IPS DF 6.9 (cell line): ENCODE data around the gene COX18.

ENCODE experiments used
- DNase-seq: peaks from one replicate; pipeline ENCODE4 v3.0.0-alpha.2; 2013; ENCODE audit warnings: low read depth, low spot score
- H3K27ac ChIP-seq: one replicate; pipeline ENCODE4 v1.5.1; 2013; ENCODE audit warnings: low read length, control low read depth
- H3K27me3 ChIP-seq: 2 replicates; pipeline ENCODE4 v1.6.1; 2013; ENCODE audit warnings: mild to moderate bottlenecking, low read length; ENCODE audit not compliant: control insufficient read depth, insufficient read depth
- H3K36me3 ChIP-seq: 2 replicates; pipeline ENCODE4 v1.6.1; 2013; ENCODE audit warnings: low read length; ENCODE audit not compliant: control insufficient read depth, insufficient read depth
- H3K4me1 ChIP-seq: 2 replicates; pipeline ENCODE4 v1.6.1; 2013; ENCODE audit warnings: low read length; ENCODE audit not compliant: control insufficient read depth, insufficient read depth
- H3K4me3 ChIP-seq: 2 replicates; pipeline ENCODE4 v1.5.1; 2013; ENCODE audit warnings: mild to moderate bottlenecking, low read length
- H3K9me3 ChIP-seq: 2 replicates; pipeline ENCODE4 v1.6.1; 2013; ENCODE audit warnings: low read length, inconsistent platforms; ENCODE audit not compliant: control insufficient read depth, insufficient read depth
- WGBS: extraction: QIAGEN DNeasy Blood & Tissue Kit; methylation state at CpG from one replicate; pipeline ENCODE4 v1.1.7; 2013; ENCODE audit warnings: mixed read lengths, missing lambda C conversion rate; ENCODE audit not compliant: insufficient read length, insufficient coverage; 5-methylcytosine and 5-hydroxymethylcytosine counted together

The COX18 gene

GRCh38 chr4:73086095-73086868, 16.8 kb upstream of the COX18 start:
- WGBS: 100% methylated on average over 1 of the region's 6 CpGs
- DNase-seq: no peak
- Histone ChIP-seq H3K27ac (no peak overlapping the region), H3K4me3 (no peak overlapping the region), H3K9me3 (no peaks in the 10 kb centered on the region), H3K36me3 (peaks cover 7% of the 10 kb centered on the region; the same call in 1 of the 2 replicates), H3K4me1 (no peaks in the 10 kb centered on the region), H3K27me3 (no peaks in the 10 kb centered on the region)

- Histone ChIP-seq H3K36me3 (peaks cover 6% of the 10 kb centered on the region; the same call in 1 of the 2 replicates), H3K9me3 (no peaks in the 10 kb centered on the region), H3K27ac (no peak overlapping the region), H3K4me3 (no peak overlapping the region), H3K27me3 (no peaks in the 10 kb centered on the region), H3K4me1 (no peaks in the 10 kb centered on the region)
- DNase-seq: no peak
- no CpG with 5 or more reads among the region's 3 CpGs for WGBS
These were observed 11.3 kb upstream of the COX18 start for GRCh38 chr4:73080789-73081188.

DNA sequence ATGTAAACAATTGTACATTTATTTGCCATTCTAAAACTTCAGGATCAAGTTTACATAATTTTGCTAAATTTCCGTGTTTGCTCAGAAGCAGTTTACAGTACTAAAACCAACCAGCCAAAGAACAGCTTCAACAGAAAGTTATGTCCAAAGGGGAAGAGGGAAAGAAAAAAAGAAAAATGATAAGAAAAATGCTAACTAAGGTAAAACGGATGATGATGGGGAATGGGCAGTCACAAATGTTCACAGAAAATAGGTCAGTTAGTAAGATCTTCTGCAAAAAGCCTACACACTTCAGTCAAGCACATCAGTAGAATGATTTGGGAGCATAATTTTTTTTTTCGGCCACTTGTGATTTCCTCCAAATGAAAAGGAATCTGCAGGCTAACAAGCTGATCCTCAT, 6.3 kb upstream of the COX18 start:
- no peaks in the 10 kb centered on the region for H3K27me3 ChIP-seq
- no peak for DNase-seq
- peaks cover 6% of the 10 kb centered on the region; the same call in 1 of the 2 replicates for H3K36me3 ChIP-seq
- no peaks in the 10 kb centered on the region for H3K4me1 ChIP-seq
- no peaks in the 10 kb centered on the region for H3K9me3 ChIP-seq
- no peak overlapping the region for H3K4me3 ChIP-seq
- no peak overlapping the region for H3K27ac ChIP-seq
- WGBS: no CpG with 5 or more reads among the region's 3 CpGs

GRCh38 chr4:73070074-73070390, 516 bp upstream of the COX18 start:
- no peaks in the 10 kb centered on the region for H3K27me3 ChIP-seq
- no peaks in the 10 kb centered on the region for H3K4me1 ChIP-seq
- H3K36me3 ChIP-seq: no peaks in the 10 kb centered on the region
- no peaks in the 10 kb centered on the region for H3K9me3 ChIP-seq
- DNase-seq: no peak
- peak overlapping the region; percentile 84; the same call in 1 of the 2 replicates for H3K4me3 ChIP-seq
- H3K27ac ChIP-seq: no peak overlapping the region
- no CpG with 5 or more reads among the region's 9 CpGs for WGBS

DNA sequence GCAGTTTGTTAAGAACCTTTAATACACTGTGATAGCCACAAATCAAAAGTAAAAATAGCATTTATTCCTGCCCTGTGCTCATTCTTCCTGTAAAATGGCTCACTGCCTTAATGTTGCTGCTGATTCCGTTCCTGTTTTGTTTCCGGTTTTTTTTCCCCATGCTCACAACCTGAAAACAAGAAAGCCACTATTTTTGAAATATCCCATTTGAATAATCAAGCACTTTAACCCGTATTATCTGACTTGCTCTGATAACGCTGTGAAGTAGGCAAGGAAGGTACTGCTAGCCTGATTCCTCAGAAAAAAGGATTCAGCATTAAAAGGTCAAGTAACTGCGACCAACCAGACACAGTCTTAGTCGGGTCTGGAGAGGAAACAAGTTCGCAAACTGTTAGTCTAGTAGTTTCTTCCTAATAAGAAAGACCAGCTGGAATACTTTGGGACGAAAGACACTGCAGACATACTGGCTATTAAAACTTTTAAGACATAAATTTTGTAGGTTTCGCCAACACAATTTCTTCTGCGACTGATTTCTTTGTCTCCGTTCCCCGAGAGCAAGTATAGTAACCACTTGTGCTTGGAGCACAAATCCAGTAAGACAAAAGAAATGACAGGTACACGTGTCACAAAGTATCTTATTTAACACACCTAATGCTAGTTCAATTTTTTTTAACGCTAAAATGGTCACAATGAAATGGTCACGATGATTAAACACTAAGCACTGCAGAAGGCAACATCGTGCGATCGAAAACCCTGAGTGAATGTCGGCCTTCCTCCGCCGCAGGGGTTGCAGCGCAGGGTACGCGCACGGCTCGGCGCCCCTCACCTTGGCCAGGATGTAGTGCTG, 802 bp downstream of the COX18 start:
- WGBS: no CpG with 5 or more reads among the region's 27 CpGs
- no peaks in the 10 kb centered on the region for H3K9me3 ChIP-seq
- DNase-seq: no peak

DNA sequence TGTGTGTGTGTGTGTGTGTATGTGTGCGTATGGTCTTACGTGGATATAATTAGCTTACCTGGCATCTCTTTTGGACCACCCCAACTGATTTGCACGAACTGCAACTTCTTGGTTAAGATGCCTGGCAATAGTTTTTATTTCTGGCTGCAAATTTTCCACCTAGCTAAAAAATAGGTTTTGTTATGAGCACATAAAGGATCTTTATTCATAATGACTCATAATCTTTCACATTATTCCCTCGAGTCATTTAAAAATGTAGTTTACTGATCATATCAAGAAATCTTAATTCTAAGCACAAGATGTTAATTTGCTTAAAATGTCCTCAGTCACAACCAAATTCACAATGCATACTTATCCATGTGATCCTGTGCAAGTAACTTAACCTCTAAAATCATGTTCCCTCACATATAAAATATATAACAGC, 1.5 kb downstream of the COX18 start:
- Histone ChIP-seq H3K4me1 (no peaks in the 10 kb centered on the region), H3K4me3 (no peak overlapping the region), H3K27me3 (no peaks in the 10 kb centered on the region), H3K9me3 (no peaks in the 10 kb centered on the region), H3K36me3 (no peaks in the 10 kb centered on the region), H3K27ac (no peak overlapping the region)
- no peak for DNase-seq
- no CpG with 5 or more reads among the region's 4 CpGs for WGBS

More for the DNA sequence above, 802 bp downstream of the COX18 start:
- no peaks in the 10 kb centered on the region for H3K4me1 ChIP-seq
- no peaks in the 10 kb centered on the region for H3K36me3 ChIP-seq
- H3K4me3 ChIP-seq: peak overlapping the region; percentile 84
- H3K27me3 ChIP-seq: no peaks in the 10 kb centered on the region
- H3K27ac ChIP-seq: no peak overlapping the region

GRCh38 chr4:73066928-73067327, 2.6 kb downstream of the COX18 start:
- no peak overlapping the region for H3K4me3 ChIP-seq
- WGBS: no CpG with 5 or more reads among the region's 2 CpGs

GRCh38 chr4:73066445-73066844, 3.1 kb downstream of the COX18 start:
- no CpG with 5 or more reads among the region's 3 CpGs for WGBS
- H3K27me3 ChIP-seq: no peaks in the 10 kb centered on the region
- no peaks in the 10 kb centered on the region for H3K9me3 ChIP-seq
- no peak for DNase-seq
- H3K4me3 ChIP-seq: no peak overlapping the region
- H3K27ac ChIP-seq: no peak overlapping the region
- no peaks in the 10 kb centered on the region for H3K4me1 ChIP-seq
- H3K36me3 ChIP-seq: peaks cover 2% of the 10 kb centered on the region; the same call in 1 of the 2 replicates

More at GRCh38 chr4:73066928-73067327, 2.6 kb downstream of the COX18 start:
- H3K4me1 ChIP-seq: no peaks in the 10 kb centered on the region
- DNase-seq: no peak
- H3K27me3 ChIP-seq: no peaks in the 10 kb centered on the region
- no peaks in the 10 kb centered on the region for H3K36me3 ChIP-seq
- H3K9me3 ChIP-seq: no peaks in the 10 kb centered on the region
- H3K27ac ChIP-seq: no peak overlapping the region

GRCh38 chr4:73064536-73064935, 5.0 kb downstream of the COX18 start:
- DNase-seq: no peak
- Histone ChIP-seq H3K27me3 (no peaks in the 10 kb centered on the region), H3K36me3 (peaks cover 2% of the 10 kb centered on the region; the same call in 1 of the 2 replicates), H3K4me3 (no peak overlapping the region), H3K9me3 (no peaks in the 10 kb centered on the region), H3K27ac (no peak overlapping the region), H3K4me1 (no peaks in the 10 kb centered on the region)
- no CpG with 5 or more reads among the region's 4 CpGs for WGBS

- H3K9me3 ChIP-seq: no peaks in the 10 kb centered on the region
- H3K4me1 ChIP-seq: no peaks in the 10 kb centered on the region; the same call in 1 of the 2 replicates
- H3K27me3 ChIP-seq: no peaks in the 10 kb centered on the region
- WGBS: no CpG with 5 or more reads among the region's 2 CpGs
- H3K4me3 ChIP-seq: no peak overlapping the region
- peaks cover 3% of the 10 kb centered on the region; the same call in 1 of the 2 replicates for H3K36me3 ChIP-seq
- no peak for DNase-seq
- H3K27ac ChIP-seq: no peak overlapping the region
These were observed 14.1 kb downstream of the COX18 start for GRCh38 chr4:73055241-73055897.
